HepG2 (cell line): Measurements from ENCODE around the gene SFXN5. TPM values are rescaled to one million over a fixed set of nuclear protein-coding genes. Genes with fewer than 3 reads are reported as not detected.

ENCODE experiments used
- HOXD1 ChIP-seq: sonication (generic); formaldehyde crosslinking; IDR thresholded peaks from 2 replicates; pipeline ENCODE4 v1.5.0; 2020; ENCODE audit warnings: missing genetic modification reagents
- KDM6A ChIP-seq: IDR thresholded peaks from 2 replicates; pipeline ENCODE4 v1.6.1; 2016; ENCODE audit warnings: low read depth
- KLF13 ChIP-seq: sonication (generic); formaldehyde crosslinking; IDR thresholded peaks from 2 replicates; pipeline ENCODE4 v1.4.0; 2020; ENCODE audit warnings: mild to moderate bottlenecking, missing genetic modification reagents
- KMT2B ChIP-seq: IDR thresholded peaks from 2 replicates; pipeline ENCODE4 v1.6.1; 2016; ENCODE audit warnings: missing genetic modification reagents, missing compliant biosample characterization
- PITX1 ChIP-seq: sonication (generic); formaldehyde crosslinking; IDR thresholded peaks from 2 replicates; pipeline ENCODE4 v1.5.1; 2020; ENCODE audit warnings: mild to moderate bottlenecking, missing genetic modification reagents
- SALL1 ChIP-seq: sonication (generic); formaldehyde crosslinking; IDR thresholded peaks from 2 replicates; pipeline ENCODE4 v1.8.0; 2022; ENCODE audit warnings: mild to moderate bottlenecking, missing genetic modification reagents
- SP5 ChIP-seq: IDR thresholded peaks from 2 replicates; pipeline ENCODE4 v1.6.1; 2016; ENCODE audit warnings: low read depth, borderline replicate concordance
- ZBTB1 ChIP-seq: sonication (generic); formaldehyde crosslinking; IDR thresholded peaks from 2 replicates; pipeline ENCODE4 v1.4.0; 2020; ENCODE audit warnings: missing genetic modification reagents, borderline replicate concordance
- ZKSCAN1 ChIP-seq: fragments of 150-350 bp; IDR thresholded peaks from 2 replicates; pipeline ENCODE4 v1.6.1; 2014; ENCODE audit warnings: low read length
- ZNF232 ChIP-seq: sonication (generic); formaldehyde crosslinking; IDR thresholded peaks from 2 replicates; pipeline ENCODE4 v1.4.0; 2020; ENCODE audit warnings: missing genetic modification reagents, borderline replicate concordance
- ZNF501 ChIP-seq: sonication (generic); formaldehyde crosslinking; IDR thresholded peaks from 2 replicates; pipeline ENCODE4 v1.5.1; 2020; ENCODE audit warnings: mild to moderate bottlenecking, moderate library complexity, missing genetic modification reagents
- ZNF619 ChIP-seq: sonication (generic); formaldehyde crosslinking; IDR thresholded peaks from 2 replicates; pipeline ENCODE4 v1.4.0; 2020; ENCODE audit warnings: mild to moderate bottlenecking, missing genetic modification reagents
- ZNF629 ChIP-seq: sonication (generic); formaldehyde crosslinking; conservative IDR thresholded peaks from 2 replicates; pipeline ENCODE4 v1.5.0; 2020; ENCODE audit warnings: missing genetic modification reagents
- polyA plus RNA-seq, 8 experiments: library from polyadenylated mRNA; depleted of rRNA in 3 of 8; stranded (reverse) in 7 of 8; unstranded in 1 of 8; fragments of >200 nt; fragmentation: Illumina TruSeq in 4 of 8; extraction: Trizol in 4 of 8; gene quantifications; 2 replicates each; pipeline versions ENCODE4 v1.2.1 to v1.2.3, GENCODE V29; 2011 to 2016; ENCODE audit warnings: low read depth in 4 of 8, missing spikeins in 1 of 8, mixed read lengths in 1 of 8; ENCODE audit not compliant: insufficient read depth in 1 of 8
- total RNA-seq, 5 experiments: library from RNA; depleted of rRNA; stranded (reverse); fragments of >200 nt; fragmentation: Illumina TruSeq; extraction: Trizol; gene quantifications; 2 replicates each; pipeline ENCODE4 v1.2.3, GENCODE V29; 2016; ENCODE audit warnings: low read depth in 1 of 5
- TF ChIP-seq, protein P1 (sequence below): sonication (generic); formaldehyde crosslinking; IDR thresholded peaks from one replicate; pipeline ENCODE4 v1.5.1; 2020; ENCODE audit warnings: mild to moderate bottlenecking, missing genetic modification reagents; ENCODE audit errors: not compliant biosample characterization
- TF ChIP-seq, protein P2 (sequence below), 2 experiments: sonication (generic) in 1 of 2; formaldehyde crosslinking in 1 of 2; IDR thresholded peaks; 2 replicates each; pipeline versions ENCODE4 v1.4.0 to v1.6.1; 2016 to 2020; ENCODE audit warnings: borderline replicate concordance in 1 of 2, low read depth in 1 of 2, mild to moderate bottlenecking in 1 of 2, missing genetic modification reagents in 1 of 2
- TF ChIP-seq, protein P3 (sequence below): IDR thresholded peaks from 2 replicates; pipeline ENCODE4 v1.6.1; 2016; ENCODE audit warnings: missing compliant biosample characterization, missing genetic modification reagents, borderline replicate concordance

Gene SFXN5
- total and polyA plus RNA-seq, 2 of the 13 experiments (the other 11 are each of a cell fraction or from before 2014, with no cell fraction given): 34.9 to 37.4 TPM

DNA sequence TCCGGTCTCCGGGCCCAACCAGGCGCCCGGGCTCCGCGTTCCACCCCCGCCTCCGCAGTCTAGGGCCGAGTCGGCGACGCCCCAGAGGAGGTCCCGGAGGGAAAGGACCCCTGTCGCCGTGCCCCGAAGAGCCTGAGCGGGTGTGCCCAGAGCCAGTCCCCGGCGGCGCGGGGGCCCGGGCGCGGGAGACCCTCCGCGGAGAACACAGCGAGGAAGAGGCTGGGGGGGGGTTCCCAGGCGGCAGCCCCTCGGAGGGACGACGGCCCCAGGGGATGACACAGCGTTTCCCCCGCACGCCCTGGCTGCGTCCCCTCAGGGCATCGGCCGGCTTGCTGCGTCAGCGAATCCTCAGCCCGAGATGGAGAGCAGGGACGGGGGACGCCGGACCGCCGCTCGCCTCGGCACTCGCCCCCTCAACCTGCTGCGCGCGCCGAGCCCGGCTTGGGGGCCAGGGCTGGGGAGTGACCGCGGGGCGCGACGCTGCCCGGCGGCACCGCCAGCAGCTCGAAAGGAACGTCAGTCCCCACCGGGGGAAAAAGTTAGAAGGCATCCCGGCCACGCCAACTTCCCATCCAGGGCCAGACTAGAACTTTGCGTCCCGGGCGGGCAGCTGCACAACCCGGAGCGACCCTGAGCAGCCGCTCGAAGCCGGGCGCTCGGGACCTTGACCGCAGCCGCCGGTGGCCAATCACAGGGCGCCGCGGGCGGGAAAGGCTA, 711 bp downstream of the SFXN5 start (continued):
- TF ChIP-seq, protein P1, sequence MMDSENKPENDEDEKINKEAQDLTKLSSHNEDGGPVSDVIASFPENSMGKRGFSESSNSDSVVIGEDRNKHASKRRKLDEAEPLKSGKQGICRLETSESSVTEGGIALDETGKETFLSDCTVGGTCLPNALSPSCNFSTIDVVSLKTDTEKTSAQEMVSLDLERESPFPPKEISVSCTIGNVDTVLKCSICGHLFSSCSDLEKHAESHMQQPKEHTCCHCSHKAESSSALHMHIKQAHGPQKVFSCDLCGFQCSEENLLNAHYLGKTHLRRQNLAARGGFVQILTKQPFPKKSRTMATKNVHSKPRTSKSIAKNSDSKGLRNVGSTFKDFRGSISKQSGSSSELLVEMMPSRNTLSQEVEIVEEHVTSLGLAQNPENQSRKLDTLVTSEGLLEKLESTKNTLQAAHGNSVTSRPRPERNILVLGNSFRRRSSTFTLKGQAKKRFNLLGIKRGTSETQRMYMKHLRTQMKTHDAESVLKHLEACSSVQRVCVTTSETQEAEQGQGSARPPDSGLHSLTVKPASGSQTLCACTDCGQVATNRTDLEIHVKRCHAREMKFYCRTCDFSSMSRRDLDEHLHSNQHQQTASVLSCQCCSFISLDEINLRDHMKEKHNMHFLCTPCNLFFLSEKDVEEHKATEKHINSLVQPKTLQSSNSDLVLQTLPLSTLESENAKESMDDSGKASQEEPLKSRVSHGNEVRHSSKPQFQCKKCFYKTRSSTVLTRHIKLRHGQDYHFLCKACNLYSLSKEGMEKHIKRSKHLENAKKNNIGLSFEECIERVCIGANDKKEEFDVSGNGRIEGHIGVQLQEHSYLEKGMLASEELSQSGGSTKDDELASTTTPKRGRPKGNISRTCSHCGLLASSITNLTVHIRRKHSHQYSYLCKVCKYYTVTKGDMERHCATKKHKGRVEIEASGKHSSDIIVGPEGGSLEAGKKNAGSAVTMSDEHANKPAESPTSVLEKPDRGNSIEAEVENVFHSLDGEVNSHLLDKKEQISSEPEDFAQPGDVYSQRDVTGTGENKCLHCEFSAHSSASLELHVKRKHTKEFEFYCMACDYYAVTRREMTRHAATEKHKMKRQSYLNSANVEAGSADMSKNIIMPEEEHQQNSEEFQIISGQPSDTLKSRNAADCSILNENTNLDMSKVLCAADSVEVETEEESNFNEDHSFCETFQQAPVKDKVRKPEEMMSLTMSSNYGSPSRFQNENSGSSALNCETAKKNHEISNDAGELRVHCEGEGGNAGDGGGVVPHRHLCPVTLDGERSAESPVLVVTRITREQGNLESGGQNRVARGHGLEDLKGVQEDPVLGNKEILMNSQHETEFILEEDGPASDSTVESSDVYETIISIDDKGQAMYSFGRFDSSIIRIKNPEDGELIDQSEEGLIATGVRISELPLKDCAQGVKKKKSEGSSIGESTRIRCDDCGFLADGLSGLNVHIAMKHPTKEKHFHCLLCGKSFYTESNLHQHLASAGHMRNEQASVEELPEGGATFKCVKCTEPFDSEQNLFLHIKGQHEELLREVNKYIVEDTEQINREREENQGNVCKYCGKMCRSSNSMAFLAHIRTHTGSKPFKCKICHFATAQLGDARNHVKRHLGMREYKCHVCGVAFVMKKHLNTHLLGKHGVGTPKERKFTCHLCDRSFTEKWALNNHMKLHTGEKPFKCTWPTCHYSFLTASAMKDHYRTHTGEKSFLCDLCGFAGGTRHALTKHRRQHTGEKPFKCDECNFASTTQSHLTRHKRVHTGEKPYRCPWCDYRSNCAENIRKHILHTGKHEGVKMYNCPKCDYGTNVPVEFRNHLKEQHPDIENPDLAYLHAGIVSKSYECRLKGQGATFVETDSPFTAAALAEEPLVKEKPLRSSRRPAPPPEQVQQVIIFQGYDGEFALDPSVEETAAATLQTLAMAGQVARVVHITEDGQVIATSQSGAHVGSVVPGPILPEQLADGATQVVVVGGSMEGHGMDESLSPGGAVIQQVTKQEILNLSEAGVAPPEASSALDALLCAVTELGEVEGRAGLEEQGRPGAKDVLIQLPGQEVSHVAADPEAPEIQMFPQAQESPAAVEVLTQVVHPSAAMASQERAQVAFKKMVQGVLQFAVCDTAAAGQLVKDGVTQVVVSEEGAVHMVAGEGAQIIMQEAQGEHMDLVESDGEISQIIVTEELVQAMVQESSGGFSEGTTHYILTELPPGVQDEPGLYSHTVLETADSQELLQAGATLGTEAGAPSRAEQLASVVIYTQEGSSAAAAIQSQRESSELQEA (CRISPR knock-in tag): peak; percentile 0
- TF ChIP-seq SALL1 (CRISPR knock-in tag) (no peak; the same call in none of the 2 replicates), HOXD1 (CRISPR knock-in tag) (peak; percentile 84; the same call in 1 of the 2 replicates), PITX1 (CRISPR knock-in tag) (no peak), KMT2B (CRISPR knock-in tag) (no peak), KDM6A (CRISPR knock-in tag) (no peak), SP5 (CRISPR knock-in tag) (no peak), ZNF629 (CRISPR knock-in tag) (0 out of 2 replicates have a peak, but pooled peaks have one; percentile 34), ZNF619 (CRISPR knock-in tag) (no peak; the same call in 1 of the 2 replicates), ZKSCAN1 (no peak), ZNF501 (CRISPR knock-in tag) (no peak), ZBTB1 (no peak), KLF13 (CRISPR knock-in tag) (no peak), ZNF232 (CRISPR knock-in tag) (peak; percentile 66; the same call in 1 of the 2 replicates)
- TF ChIP-seq, protein P2, sequence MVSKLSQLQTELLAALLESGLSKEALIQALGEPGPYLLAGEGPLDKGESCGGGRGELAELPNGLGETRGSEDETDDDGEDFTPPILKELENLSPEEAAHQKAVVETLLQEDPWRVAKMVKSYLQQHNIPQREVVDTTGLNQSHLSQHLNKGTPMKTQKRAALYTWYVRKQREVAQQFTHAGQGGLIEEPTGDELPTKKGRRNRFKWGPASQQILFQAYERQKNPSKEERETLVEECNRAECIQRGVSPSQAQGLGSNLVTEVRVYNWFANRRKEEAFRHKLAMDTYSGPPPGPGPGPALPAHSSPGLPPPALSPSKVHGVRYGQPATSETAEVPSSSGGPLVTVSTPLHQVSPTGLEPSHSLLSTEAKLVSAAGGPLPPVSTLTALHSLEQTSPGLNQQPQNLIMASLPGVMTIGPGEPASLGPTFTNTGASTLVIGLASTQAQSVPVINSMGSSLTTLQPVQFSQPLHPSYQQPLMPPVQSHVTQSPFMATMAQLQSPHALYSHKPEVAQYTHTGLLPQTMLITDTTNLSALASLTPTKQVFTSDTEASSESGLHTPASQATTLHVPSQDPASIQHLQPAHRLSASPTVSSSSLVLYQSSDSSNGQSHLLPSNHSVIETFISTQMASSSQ (IDR thresholded peaks at IDR 0.05; ENCODE audit: low read depth): no peak
- TF ChIP-seq, protein P2 (CRISPR knock-in tag; IDR thresholded peaks at IDR 0.05; ENCODE audit: borderline replicate concordance): no peak; the same call in 1 of the 2 replicates
- TF ChIP-seq, protein P3, sequence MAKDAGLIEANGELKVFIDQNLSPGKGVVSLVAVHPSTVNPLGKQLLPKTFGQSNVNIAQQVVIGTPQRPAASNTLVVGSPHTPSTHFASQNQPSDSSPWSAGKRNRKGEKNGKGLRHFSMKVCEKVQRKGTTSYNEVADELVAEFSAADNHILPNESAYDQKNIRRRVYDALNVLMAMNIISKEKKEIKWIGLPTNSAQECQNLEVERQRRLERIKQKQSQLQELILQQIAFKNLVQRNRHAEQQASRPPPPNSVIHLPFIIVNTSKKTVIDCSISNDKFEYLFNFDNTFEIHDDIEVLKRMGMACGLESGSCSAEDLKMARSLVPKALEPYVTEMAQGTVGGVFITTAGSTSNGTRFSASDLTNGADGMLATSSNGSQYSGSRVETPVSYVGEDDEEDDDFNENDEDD (CRISPR knock-in tag): no peak
